Measurements from ENCODE around the gene COL6A2.

Gene COL6A2

GRCh38 chr21:46150073-46150472 lies 52.2 kb downstream of the COL6A2 start:
- H3K27me3 ChIP-seq (ENCODE audit: control insufficient read depth, low read length), result no peaks in the 10 kb centered on the region
- H3F3A ChIP-seq (ENCODE audit: control insufficient read depth, insufficient read depth), result no peaks in the 10 kb centered on the region
- H3K36me3 ChIP-seq (ENCODE audit: control insufficient read depth, low read length), result no peaks in the 10 kb centered on the region
- no peak for TF ChIP-seq EZH2phosphoT487 (IDR thresholded peaks at IDR 0.05; ENCODE audit: borderline replicate concordance, low read length)
- TF ChIP-seq, protein P1, sequence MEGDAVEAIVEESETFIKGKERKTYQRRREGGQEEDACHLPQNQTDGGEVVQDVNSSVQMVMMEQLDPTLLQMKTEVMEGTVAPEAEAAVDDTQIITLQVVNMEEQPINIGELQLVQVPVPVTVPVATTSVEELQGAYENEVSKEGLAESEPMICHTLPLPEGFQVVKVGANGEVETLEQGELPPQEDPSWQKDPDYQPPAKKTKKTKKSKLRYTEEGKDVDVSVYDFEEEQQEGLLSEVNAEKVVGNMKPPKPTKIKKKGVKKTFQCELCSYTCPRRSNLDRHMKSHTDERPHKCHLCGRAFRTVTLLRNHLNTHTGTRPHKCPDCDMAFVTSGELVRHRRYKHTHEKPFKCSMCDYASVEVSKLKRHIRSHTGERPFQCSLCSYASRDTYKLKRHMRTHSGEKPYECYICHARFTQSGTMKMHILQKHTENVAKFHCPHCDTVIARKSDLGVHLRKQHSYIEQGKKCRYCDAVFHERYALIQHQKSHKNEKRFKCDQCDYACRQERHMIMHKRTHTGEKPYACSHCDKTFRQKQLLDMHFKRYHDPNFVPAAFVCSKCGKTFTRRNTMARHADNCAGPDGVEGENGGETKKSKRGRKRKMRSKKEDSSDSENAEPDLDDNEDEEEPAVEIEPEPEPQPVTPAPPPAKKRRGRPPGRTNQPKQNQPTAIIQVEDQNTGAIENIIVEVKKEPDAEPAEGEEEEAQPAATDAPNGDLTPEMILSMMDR (IDR thresholded peaks at IDR 0.05; ENCODE audit: low read depth, low read length, poor library complexity, severe bottlenecking), result no peak
- H3K4me2 ChIP-seq (ENCODE audit: low read length), result no peak overlapping the region
- H3K9me3 ChIP-seq (ENCODE audit: control insufficient read depth, insufficient read depth, low read length), result no peaks in the 10 kb centered on the region; the same call in 1 of the 2 replicates
- H3K27ac ChIP-seq (ENCODE audit: low read depth, low read length), result no peak overlapping the region
- no peak overlapping the region for H3K4me3 ChIP-seq (ENCODE audit: low read length)
- no peaks in the 10 kb centered on the region for H3K9me2 ChIP-seq (replicated peaks; ENCODE audit: control insufficient read depth, low read length)
- H3K4me1 ChIP-seq (ENCODE audit: control insufficient read depth, low read length), result no peaks in the 10 kb centered on the region; the same call in 1 of the 2 replicates
- no peaks in the 10 kb centered on the region for H3K79me2 ChIP-seq (ENCODE audit: control insufficient read depth, low read length)
- no peaks in the 10 kb centered on the region for H4K20me1 ChIP-seq (ENCODE audit: control insufficient read depth, insufficient read depth, low read depth, low read length)

DNA sequence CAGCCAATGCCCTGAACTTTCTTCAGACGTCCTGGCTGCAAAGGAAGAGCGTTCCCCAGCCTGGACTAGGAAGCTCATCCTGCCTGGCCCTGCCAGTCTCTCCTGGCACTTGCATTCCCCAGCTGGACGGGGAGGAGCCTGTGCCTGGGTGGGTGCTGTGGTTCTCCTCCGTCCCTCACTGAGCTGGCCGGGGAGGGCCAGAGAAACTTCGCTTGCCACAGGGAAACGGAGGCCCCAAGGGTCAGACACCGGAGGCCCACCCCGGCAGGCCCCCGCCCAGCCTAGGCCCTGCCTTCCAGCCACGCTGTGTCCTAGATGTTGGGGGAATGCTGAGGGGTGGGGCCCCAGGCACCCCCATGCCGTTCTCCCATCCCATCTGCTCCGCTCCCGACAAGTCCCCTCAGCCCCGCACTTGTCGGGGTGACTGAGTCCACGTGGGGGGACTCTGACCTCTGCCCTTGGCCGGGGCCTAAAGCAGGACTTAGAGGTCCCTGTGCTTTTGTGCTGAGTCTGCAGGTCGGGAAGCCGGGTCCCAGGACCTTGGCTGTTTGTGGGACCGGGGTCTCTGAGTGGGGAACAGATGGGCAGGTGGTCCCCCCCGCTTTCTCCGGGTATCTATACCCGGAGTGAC lies 52.7 kb downstream of the COL6A2 start:
- no peaks in the 10 kb centered on the region for H3K27me3 ChIP-seq (ENCODE audit: control insufficient read depth, low read length)
- no peaks in the 10 kb centered on the region; the same call in 1 of the 2 replicates for H3K4me1 ChIP-seq (ENCODE audit: control insufficient read depth, low read length)
- no peak for TF ChIP-seq EZH2phosphoT487 (IDR thresholded peaks at IDR 0.05; ENCODE audit: borderline replicate concordance, low read length)
- TF ChIP-seq, protein P1 (IDR thresholded peaks at IDR 0.05; ENCODE audit: low read depth, low read length, poor library complexity, severe bottlenecking), result no peak
- no peaks in the 10 kb centered on the region for H4K20me1 ChIP-seq (ENCODE audit: control insufficient read depth, insufficient read depth, low read depth, low read length)
- H3K4me2 ChIP-seq (ENCODE audit: low read length), result no peak overlapping the region
- H3K27ac ChIP-seq (ENCODE audit: low read depth, low read length), result no peak overlapping the region
- no peaks in the 10 kb centered on the region for H3K9me2 ChIP-seq (replicated peaks; ENCODE audit: control insufficient read depth, low read length)
- no peaks in the 10 kb centered on the region for H3K79me2 ChIP-seq (ENCODE audit: control insufficient read depth, low read length)
- H3K9me3 ChIP-seq (ENCODE audit: control insufficient read depth, insufficient read depth, low read length), result no peaks in the 10 kb centered on the region
- no peaks in the 10 kb centered on the region for H3F3A ChIP-seq (ENCODE audit: control insufficient read depth, insufficient read depth)
- no peaks in the 10 kb centered on the region for H3K36me3 ChIP-seq (ENCODE audit: control insufficient read depth, low read length)
- H3K4me3 ChIP-seq (ENCODE audit: low read length), result no peak overlapping the region

DNA sequence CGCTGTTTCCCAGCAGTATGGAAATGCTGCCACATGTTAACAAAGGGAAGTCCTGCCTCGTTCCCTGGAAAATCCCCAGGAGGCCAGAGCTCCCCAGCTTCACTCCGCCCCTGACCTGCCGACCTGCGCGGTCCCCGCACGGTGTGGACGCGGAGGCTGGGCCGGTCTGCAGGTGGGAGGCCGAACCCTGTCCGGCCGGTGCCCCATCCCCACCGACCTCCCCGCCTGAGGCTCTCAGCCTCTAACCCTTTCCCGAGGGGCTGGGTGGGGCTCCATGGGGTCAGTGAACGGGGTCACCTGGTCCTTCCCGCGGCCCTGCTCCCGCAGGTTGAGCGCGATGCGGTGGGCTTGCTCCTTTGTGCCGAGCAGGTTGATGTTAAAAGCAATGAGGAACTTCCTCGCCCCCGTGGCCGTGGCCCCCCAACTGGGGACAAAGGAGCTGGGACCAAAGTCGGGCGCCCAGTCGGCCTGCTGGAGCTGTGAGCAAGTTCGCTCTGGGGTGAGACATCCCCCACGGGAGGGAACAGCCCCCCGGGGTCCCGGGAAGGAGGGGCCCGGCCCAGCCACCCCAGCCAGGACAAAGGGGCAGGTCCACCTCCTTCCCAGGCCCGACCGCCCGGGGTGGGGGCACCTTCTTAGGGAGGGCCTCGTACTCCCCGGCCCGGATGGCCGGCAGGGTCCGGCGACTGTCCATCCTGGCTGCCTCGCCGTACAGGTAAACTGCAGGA lies 53.5 kb downstream of the COL6A2 start:
- no peaks in the 10 kb centered on the region for H4K20me1 ChIP-seq (ENCODE audit: control insufficient read depth, insufficient read depth, low read depth, low read length)
- TF ChIP-seq EZH2phosphoT487 (IDR thresholded peaks at IDR 0.05; ENCODE audit: borderline replicate concordance, low read length), result no peak
- TF ChIP-seq, protein P1 (IDR thresholded peaks at IDR 0.05; ENCODE audit: low read depth, low read length, poor library complexity, severe bottlenecking), result no peak
- H3K4me1 ChIP-seq (ENCODE audit: control insufficient read depth, low read length), result no peaks in the 10 kb centered on the region; the same call in 1 of the 2 replicates
- no peaks in the 10 kb centered on the region for H3K9me2 ChIP-seq (replicated peaks; ENCODE audit: control insufficient read depth, low read length)
- H3K9me3 ChIP-seq (ENCODE audit: control insufficient read depth, insufficient read depth, low read length), result no peaks in the 10 kb centered on the region
- no peaks in the 10 kb centered on the region for H3K79me2 ChIP-seq (ENCODE audit: control insufficient read depth, low read length)
- no peak overlapping the region for H3K4me3 ChIP-seq (ENCODE audit: low read length)
- H3K4me2 ChIP-seq (ENCODE audit: low read length), result no peak overlapping the region
- no peaks in the 10 kb centered on the region for H3F3A ChIP-seq (ENCODE audit: control insufficient read depth, insufficient read depth)
- H3K27ac ChIP-seq (ENCODE audit: low read depth, low read length), result no peak overlapping the region
- H3K36me3 ChIP-seq (ENCODE audit: control insufficient read depth, low read length), result no peaks in the 10 kb centered on the region
- H3K27me3 ChIP-seq (ENCODE audit: control insufficient read depth, low read length), result no peaks in the 10 kb centered on the region

Data from DOHH2 (cell line).